SK-N-MC (cell line): ENCODE measurements around the gene CINP.

Source experiments
- DNase-seq: peaks from one replicate; pipeline ENCODE4 v3.0.0-alpha.2; 2011; ENCODE audit warnings: low read depth, low spot score
- H3K27ac ChIP-seq: fragments of 200-600 bp; sonication (generic); 2 replicates; pipeline ENCODE4 v1.5.1; 2016; ENCODE audit warnings: mixed run types
- H3K36me3 ChIP-seq: fragments of 200-600 bp; sonication (generic); 2 replicates; pipeline ENCODE4 v1.6.1; 2017; ENCODE audit warnings: antibody characterized with exemption, low read length, mixed read lengths; ENCODE audit not compliant: insufficient read depth
- H3K4me3 ChIP-seq: fragments of 200-600 bp; sonication (generic); 2 replicates; pipeline ENCODE4 v1.5.1; 2016
- H3K9ac ChIP-seq: fragments of 200-600 bp; sonication (generic); 2 replicates; pipeline ENCODE4 v1.8.0; 2017; ENCODE audit warnings: mixed run types, mixed read lengths; ENCODE audit not compliant: insufficient read length
- H3K9me3 ChIP-seq: fragments of 200-600 bp; sonication (generic); 2 replicates; pipeline ENCODE4 v1.6.1; 2017; ENCODE audit warnings: low read depth, mild to moderate bottlenecking, antibody characterized with exemption, low read length, moderate library complexity, mixed read lengths
- EZH2 ChIP-seq: fragments of 200-600 bp; sonication (generic); IDR thresholded peaks from one replicate; pipeline ENCODE4 v1.6.1; 2017; ENCODE audit warnings: antibody characterized with exemption
- FOXP2 ChIP-seq: optimal IDR thresholded peaks from 2 replicates; pipeline ENCODE3; 2011; ENCODE audit warnings: mild to moderate bottlenecking, moderate library complexity; ENCODE audit not compliant: insufficient read depth; ENCODE audit errors: extremely low read length, control extremely low read depth
- POLR2AphosphoS5 ChIP-seq: IDR thresholded peaks from 2 replicates; pipeline ENCODE4 v1.6.1; 2012; ENCODE audit warnings: mild to moderate bottlenecking, low read depth, low read length, borderline replicate concordance

Gene CINP

DNA sequence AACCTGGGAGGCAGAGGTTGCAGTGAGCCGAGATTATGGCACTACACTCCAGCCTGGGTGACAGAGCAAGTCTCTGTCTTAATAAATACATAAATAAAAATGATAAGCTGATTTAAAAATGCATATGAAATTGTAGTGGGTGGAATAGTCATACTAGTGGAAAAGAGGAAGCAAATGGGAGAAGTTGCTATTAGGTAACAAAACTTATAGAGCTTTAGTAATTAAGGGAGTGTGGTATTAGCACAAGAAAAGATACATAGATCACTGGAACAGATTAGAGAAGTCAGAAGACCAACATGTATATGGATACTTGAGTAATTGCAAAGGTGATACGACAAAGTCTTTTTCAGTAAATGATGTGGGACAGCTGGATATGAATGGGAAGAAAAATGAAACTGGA, 26.6 kb upstream of the CINP start:
- H3K9me3 ChIP-seq = no peaks in the 10 kb centered on the region
- TF ChIP-seq EZH2 = no peak
- no peak for TF ChIP-seq FOXP2
- TF ChIP-seq POLR2AphosphoS5 = no peak
- DNase-seq = no peak
- 0 out of 2 replicates have a peak, but pooled peaks cover 4% of the 10 kb centered on the region for H3K36me3 ChIP-seq
- H3K27ac ChIP-seq = peak overlapping the region; percentile 83
- no peak overlapping the region for H3K4me3 ChIP-seq
- no peak overlapping the region for H3K9ac ChIP-seq

DNA sequence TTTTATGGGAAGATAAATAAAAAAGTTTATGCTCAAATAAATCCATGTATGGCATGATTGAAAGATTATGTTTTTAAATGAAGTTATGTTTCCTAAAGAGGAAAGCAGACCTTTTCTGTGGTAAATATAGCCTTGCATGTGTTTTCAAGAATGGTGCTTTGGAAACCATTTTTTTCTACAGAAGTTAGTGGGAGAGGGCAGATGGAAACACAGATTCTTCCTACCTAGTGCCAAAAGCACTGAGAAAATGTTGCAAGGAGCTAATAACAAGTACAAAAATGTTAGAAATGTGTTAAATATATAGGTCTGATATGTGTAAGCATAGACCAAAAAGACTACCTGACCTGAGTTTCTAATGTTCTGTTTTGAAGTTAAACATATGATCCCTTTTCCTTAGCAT, 24.4 kb upstream of the CINP start:
- Histone ChIP-seq H3K27ac (no peak overlapping the region), H3K9me3 (no peaks in the 10 kb centered on the region), H3K4me3 (no peak overlapping the region), H3K36me3 (0 out of 2 replicates have a peak, but pooled peaks cover 4% of the 10 kb centered on the region), H3K9ac (no peak overlapping the region)
- TF ChIP-seq POLR2AphosphoS5 (no peak), EZH2 (no peak), FOXP2 (no peak)
- no peak for DNase-seq

DNA sequence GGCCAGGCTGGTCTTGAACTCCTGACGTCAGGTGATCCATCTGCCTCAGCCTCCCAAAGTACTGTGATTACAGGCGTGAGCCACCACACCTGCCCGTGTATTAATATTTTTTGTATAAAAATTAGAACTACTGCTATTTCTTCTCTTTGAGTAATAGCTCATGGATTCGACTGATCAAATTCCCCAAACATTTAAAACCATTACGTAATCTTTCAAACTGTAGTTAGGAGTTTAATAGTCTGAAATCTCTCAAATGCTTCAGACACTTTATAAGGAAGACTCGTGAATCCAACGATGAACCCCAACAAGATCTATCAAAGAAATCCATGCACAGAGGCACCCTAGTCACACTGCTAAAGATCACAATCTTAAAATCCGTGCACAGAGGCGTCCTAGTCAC, 16.1 kb upstream of the CINP start:
- H3K36me3 ChIP-seq = peaks cover 8% of the 10 kb centered on the region
- TF ChIP-seq POLR2AphosphoS5 (no peak), EZH2 (no peak), FOXP2 (no peak)
- no peak overlapping the region for H3K27ac ChIP-seq

DNA sequence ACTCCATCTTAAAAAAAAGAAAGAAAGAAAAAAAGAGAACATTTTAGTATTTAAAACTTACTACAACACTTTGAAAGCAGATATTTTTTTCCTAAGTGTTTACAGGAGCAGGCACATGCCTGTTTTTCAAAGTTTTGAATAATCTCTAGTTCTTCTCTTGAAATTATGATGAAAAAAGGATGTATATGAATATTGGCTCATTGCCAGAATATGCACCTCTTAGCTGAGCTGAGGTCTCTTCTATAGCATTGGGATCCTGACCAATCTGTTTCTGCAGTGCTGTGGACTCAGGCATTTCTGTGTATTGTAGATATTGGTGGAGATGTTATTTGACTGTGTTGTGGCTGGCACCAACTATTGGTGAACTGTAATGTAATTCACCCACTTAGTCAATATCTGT, 15.0 kb upstream of the CINP start:
- peaks cover 8% of the 10 kb centered on the region for H3K36me3 ChIP-seq
- TF ChIP-seq FOXP2 (no peak), POLR2AphosphoS5 (no peak), EZH2 (no peak)

More for the DNA sequence above, 16.1 kb upstream of the CINP start:
- Histone ChIP-seq H3K9ac (no peak overlapping the region), H3K9me3 (no peaks in the 10 kb centered on the region), H3K4me3 (no peak overlapping the region)
- DNase-seq = no peak

DNA sequence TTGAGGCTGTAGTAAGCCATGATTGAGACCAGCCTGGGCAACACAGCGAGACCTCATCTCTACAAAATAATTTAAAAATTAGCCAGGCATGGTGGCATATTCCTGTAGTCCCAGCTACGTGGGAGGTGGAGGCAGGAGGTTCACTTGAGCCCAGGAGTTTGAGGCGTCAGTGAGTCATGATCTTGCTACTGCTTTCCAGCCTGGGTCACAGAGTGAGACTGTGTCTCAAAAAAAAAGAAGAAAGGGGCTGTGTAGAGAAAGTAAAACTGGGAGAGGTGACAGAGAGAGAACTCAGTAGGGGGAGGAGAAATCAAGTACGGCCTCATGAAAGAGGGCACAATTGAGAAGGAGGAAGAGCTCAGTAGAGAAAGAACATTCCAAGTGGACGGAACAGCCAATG, 12.4 kb upstream of the CINP start:
- Histone ChIP-seq H3K27ac (no peak overlapping the region), H3K9me3 (no peaks in the 10 kb centered on the region), H3K36me3 (peaks cover 8% of the 10 kb centered on the region), H3K4me3 (no peak overlapping the region), H3K9ac (no peak overlapping the region)
- no peak for TF ChIP-seq POLR2AphosphoS5
- no peak for TF ChIP-seq EZH2
- TF ChIP-seq FOXP2 = no peak
- no peak for DNase-seq

More for the DNA sequence above, 15.0 kb upstream of the CINP start:
- Histone ChIP-seq H3K4me3 (no peak overlapping the region), H3K27ac (no peak overlapping the region), H3K9me3 (no peaks in the 10 kb centered on the region), H3K9ac (no peak overlapping the region)
- no peak for DNase-seq

DNA sequence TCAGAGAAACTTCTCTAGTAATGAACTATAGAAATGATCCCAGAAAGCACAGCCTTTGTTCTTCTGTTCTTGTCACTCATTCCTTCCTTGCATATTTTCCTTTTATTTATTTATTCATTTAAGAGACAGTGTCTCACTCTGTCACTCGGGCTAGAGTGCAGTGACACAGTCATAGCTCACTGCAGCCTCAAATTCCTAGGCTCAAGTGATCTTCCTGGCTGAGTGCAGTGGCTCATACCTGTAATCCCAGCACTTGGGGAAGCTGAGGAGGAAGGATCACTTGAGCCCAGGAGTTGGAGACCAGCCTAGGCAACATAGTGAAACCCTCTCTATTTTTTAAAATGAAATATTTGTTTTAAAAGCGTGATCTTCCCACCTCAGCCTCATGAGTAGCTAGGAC, 11.6 kb upstream of the CINP start:
- no peak overlapping the region for H3K27ac ChIP-seq
- peaks cover 8% of the 10 kb centered on the region for H3K36me3 ChIP-seq
- H3K9ac ChIP-seq = no peak overlapping the region
- H3K4me3 ChIP-seq = no peak overlapping the region
- DNase-seq = no peak
- H3K9me3 ChIP-seq = no peaks in the 10 kb centered on the region
- no peak for TF ChIP-seq EZH2
- TF ChIP-seq FOXP2 = no peak
- no peak for TF ChIP-seq POLR2AphosphoS5

DNA sequence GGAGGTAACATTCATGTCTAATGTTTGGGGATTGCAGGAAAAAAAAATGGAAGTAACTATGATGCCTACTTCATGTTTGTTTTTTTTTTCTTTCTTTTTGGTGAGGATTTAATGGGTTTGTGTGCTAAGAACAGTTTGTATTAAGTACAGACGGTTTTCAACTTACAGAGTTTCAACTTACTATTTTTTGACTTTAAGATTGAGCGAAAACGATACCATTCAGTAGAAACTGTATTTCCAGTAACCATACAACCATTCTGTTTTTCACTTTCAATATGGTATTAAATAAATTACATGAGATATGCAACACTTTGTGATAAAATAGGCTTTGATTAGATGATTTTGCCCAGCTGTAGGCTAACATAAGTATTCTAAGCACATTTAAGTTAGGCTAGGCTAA, 10.4 kb upstream of the CINP start:
- no peaks in the 10 kb centered on the region for H3K9me3 ChIP-seq
- DNase-seq = no peak
- H3K9ac ChIP-seq = no peak overlapping the region
- H3K27ac ChIP-seq = no peak overlapping the region
- peaks cover 8% of the 10 kb centered on the region for H3K36me3 ChIP-seq
- TF ChIP-seq POLR2AphosphoS5 (no peak), EZH2 (no peak)
- no peak overlapping the region for H3K4me3 ChIP-seq

DNA sequence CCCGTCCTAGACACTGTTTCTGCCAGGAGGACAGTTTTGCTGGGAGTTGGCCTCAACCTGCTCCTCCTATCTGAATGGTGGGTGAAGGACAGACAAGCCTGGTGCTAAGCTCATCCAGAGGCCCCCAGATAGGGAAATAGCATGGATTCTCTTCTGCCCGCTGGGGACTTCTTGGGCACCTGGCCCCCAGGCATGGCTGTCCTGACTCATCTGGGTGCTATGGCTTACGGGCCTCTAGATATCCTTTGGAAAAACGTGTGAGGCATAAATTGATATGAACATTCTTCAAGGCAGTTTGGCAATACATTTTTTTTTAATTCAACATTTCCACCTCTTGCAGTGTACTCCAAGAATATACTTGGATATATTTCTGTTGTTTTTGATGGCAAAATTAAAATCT, 8.7 kb upstream of the CINP start:
- no peak overlapping the region for H3K27ac ChIP-seq
- no peak for DNase-seq
- TF ChIP-seq FOXP2 = no peak
- TF ChIP-seq POLR2AphosphoS5 = no peak
- no peak for TF ChIP-seq EZH2

DNA sequence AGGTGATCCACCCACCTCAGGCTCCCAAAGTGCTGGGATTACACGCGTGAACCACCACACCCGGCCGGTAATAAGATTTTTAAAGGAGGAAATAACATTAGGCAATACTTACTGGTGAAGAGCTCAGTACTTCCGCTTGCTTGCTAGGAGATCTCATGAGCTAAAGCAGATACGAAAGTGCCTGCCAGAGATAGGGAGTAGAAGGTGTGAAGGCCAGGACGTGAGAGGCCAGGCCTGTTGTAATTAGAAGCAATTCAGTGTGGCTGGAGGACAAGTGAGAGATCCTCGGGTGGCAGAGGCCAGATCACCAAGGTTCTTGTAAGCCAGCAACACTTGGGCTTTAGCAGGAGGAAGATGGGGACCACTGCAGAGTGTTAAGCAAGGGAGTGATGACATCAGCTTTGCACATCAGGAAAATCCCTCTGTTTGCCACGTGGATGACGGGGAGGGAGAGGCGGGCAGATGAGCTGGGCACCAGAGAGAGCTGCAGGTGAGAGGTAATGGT, 7.7 kb upstream of the CINP start:
- no peak for DNase-seq
- TF ChIP-seq FOXP2 = no peak
- no peak for TF ChIP-seq EZH2
- no peak for TF ChIP-seq POLR2AphosphoS5
- H3K4me3 ChIP-seq = no peak overlapping the region
- H3K9ac ChIP-seq = no peak overlapping the region
- no peak overlapping the region for H3K27ac ChIP-seq
- H3K36me3 ChIP-seq = no peaks in the 10 kb centered on the region
- no peaks in the 10 kb centered on the region for H3K9me3 ChIP-seq

More for the DNA sequence above, 8.7 kb upstream of the CINP start:
- no peaks in the 10 kb centered on the region for H3K36me3 ChIP-seq
- H3K4me3 ChIP-seq = no peak overlapping the region
- no peak overlapping the region for H3K9ac ChIP-seq
- H3K9me3 ChIP-seq = no peaks in the 10 kb centered on the region

DNA sequence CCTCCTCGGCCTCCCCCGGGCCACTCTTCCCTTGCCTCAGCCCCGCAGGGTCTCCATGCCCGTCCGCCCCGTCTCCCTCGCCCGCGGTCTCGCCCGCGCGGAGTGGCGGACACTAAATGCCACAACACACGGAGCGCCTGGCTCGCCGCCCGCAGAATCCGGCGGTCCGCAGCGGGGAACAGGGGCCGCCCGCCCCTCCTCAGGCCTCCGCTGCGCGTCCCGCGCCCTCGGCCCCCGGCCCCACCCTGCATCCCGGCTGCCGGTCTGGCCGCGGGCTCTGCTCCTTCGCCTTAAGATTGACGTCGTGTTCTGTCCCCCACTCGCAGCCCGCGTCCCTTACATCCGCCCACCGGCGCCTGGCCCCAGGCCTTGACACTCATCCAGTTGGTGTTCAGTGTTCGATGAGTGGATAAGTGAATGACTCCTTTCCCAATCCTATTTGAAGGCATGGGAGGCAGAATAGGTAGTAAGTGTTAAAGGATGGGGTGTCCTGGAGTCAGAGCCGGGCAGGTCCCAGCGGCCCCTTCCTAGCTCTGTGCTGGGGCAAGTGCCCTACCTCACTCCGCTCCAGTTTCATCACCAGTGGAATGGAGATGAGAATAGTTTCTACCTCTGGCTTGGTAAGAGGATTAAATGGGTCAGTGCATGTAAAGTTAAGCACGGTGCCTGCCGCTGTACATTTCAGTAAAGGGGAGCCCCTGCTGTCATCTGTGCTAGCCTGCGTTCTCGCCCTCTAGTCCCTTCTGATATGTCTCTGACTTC, 673 bp upstream of the CINP start:
- no peak for DNase-seq
- H3K4me3 ChIP-seq = peak overlapping the region; percentile 94

More for the DNA sequence above, 673 bp upstream of the CINP start:
- H3K36me3 ChIP-seq = peaks cover 5% of the 10 kb centered on the region
- no peaks in the 10 kb centered on the region for H3K9me3 ChIP-seq
- H3K9ac ChIP-seq = peak overlapping the region; percentile 76
- TF ChIP-seq EZH2 (no peak), FOXP2 (no peak), POLR2AphosphoS5 (no peak)
- H3K27ac ChIP-seq = no peak overlapping the region
